ENCODE data around the gene PFKL.

- TF ChIP-seq EGR1 (IDR thresholded peaks at IDR 0.05) (no peak), REST (IDR thresholded peaks at IDR 0.05; ENCODE audit: low read depth) (no peak), YY1 (IDR thresholded peaks at IDR 0.05; ENCODE audit: low read depth) (no peak), TAF1 (IDR thresholded peaks at IDR 0.05; ENCODE audit: low read depth) (no peak), RAD21 (IDR thresholded peaks at IDR 0.05; ENCODE audit: low read depth) (no peak), CREB1 (IDR thresholded peaks at IDR 0.05; ENCODE audit: low read depth) (no peak)
- TF ChIP-seq, protein P1, sequence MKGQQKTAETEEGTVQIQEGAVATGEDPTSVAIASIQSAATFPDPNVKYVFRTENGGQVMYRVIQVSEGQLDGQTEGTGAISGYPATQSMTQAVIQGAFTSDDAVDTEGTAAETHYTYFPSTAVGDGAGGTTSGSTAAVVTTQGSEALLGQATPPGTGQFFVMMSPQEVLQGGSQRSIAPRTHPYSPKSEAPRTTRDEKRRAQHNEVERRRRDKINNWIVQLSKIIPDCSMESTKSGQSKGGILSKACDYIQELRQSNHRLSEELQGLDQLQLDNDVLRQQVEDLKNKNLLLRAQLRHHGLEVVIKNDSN (IDR thresholded peaks at IDR 0.05) = no peak
Measured at GRCh38 chr21:44305691-44306090, 5.8 kb downstream of the PFKL start.
